Activated CD4-positive, alpha-beta T cell treated with anti-CD3 and anti-CD28 coated beads, Interleukin-2, Interleukin-6, amounts not matched to agents 100 ng/mL and 50 ng/mL, durations not matched to agents 16 hours and 8 hours (primary cell): ENCODE data around the gene C2CD4A.

ENCODE experiments used
- DNase-seq: peaks from one replicate; pipeline ENCODE4 v3.0.0-alpha.2; 2020

The C2CD4A gene

DNA sequence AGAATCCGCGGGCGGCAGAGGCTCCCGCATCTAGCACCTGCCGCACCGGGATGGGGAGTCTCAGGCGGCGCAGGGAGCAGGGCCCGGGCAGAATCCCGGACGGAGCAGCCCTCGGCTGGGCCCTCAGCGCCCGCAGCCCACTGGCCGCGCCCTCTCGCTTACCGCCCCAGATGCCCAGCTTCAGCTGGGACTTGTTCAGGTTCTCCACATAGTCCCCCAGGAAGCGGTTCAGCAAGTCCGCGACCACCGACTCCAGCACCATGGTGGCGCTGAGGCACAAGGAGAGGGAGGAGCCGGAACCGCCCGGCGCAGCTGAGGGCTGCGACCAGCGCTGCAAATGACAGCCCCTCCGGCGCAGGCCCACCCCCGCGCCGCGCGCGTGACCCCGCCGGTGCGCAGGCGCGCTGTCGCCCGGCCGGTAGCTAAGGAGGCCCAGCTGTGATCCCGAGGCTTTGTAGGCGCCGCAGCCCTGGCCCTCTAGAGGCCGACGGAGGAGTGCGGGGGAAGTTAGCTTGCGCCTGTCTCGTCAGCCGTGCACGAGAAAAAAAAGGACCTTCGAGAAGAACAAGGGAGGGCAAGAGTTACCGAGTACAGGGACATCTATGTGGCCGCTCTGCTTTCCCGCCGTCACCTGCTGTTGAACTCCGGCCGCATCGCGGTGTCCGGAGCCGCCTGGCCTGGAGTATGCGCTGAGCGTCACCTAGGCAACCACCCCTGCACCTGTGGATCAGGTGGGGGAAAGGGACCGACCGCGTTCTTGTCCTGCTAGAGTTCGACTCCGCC lies 6.5 kb upstream of the C2CD4A start, which contains the start of gene VPS13C:
Gene VPS13C, minus strand, starts transcription at position 335 of the 783 bp plus-strand sequence. Its CDS starts 73 bp downstream, at position 262.
- peak; percentile 95 for DNase-seq

- no peak for DNase-seq
Observed at GRCh38 chr15:62060896-62061280, 5.9 kb upstream of the C2CD4A start.

DNA sequence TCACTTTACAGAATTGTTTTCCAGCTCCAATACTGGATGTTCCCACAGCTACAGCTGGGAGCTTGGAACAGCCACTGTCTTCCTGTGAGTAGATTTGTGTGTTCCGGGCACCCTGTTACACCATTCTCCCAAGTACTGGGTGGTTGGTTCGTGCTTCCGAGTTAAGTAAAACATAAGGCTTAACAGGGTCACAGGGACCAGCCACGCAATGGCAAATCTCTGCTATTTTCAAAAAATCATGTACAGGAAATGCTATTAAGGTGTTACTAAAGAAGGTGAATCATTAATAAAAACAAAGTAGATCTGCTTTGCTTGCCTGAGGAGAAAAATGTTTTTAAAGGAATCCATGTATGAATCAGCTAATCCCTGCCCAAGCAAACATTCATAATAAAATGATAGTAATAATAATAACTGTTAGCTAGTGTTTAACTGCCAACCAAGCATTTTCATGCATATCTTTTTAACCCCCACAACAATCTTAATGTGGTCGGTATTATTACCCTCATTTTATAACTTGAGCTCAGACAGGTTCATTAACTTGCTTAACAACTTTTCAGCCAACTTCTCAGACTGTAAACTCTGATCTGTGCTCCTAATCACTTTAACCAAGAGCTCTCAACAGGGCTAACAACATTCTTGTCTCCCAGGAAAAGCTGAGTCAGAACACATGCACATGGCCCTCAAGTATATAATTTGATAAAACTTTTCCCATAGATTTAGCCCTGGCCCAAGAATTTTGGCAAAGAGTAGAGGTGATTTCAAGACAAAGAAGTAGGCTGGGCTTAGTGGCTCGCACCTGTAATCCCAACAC lies 2.7 kb upstream of the C2CD4A start:
- no peak for DNase-seq

DNA sequence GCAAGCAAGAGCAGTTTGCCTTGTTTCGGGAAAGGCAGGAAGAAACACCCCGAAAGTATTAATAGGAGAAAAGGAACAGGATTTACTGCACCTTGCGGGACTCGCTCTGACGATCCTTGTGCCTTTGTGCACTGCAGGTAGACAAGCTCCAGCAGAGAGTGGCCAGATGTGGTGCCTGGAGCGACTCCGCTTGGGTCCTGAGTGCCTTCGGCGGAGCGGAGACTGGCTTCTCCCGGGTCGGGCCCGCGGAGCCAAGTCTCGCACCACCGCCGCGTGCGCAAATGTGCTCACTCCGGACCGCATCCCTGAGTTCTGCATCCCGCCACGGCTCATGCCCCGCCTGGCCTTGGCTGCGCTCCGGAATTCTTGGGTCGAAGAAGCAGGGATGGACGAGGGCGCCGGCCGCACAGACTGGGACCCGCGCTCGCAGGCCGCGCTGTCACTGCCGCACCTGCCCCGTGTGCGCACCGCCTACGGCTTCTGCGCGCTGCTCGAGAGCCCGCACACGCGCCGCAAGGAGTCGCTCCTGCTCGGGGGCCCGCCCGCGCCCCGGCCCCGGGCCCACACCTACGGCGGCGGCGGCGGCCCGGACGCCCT lies 769 bp downstream of the C2CD4A start:
- DNase-seq: peak; percentile 21

DNA sequence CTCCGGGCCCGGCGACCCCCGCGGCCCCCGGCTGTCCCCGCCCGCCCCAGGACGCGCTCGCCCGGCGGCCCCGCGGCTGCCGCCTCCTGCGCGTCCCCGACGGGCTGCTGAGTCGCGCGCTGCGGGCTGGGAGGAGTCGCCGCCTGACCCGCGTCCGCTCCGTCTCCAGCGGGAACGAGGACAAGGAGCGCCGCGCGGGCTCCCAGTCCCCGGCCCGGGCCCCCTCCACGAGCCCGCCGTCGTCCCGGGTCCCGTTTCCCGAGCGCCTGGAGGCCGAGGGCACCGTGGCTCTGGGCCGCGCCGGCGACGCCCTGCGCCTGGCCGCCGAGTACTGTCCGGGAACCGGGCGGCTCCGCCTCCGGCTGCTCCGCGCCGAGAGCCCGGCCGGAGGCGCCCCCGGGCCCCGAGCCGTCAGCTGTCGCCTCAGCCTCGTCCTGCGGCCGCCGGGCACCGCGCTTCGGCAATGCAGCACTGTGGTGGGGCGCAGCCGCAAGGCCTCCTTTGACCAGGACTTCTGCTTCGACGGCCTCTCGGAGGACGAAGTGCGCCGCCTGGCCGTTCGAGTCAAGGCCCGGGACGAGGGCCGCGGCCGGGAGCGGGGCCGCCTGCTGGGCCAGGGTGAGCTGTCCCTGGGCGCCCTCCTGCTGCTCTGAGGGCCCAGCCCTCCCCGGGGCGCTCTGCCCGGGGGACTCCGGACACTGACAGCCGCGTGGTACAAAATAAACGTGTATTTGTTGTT lies 1.5 kb downstream of the C2CD4A start:
- DNase-seq: peak; percentile 32

DNA sequence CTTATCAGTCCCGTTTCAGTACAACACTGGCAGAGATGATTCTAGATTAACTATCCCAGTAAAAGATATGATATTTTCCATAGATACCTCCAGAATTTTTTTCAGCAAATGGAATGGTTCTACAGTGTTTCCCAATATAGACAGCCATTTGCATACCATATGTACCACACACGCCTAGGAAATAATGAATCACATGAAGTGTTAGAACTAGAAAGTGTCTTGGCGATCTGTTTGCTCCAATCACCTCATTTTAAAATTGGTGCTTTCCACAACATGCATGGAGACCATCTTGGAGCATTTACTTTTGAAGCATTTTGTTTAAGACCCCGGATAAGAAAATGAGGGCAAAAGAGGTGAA lies 2.0 kb downstream of the C2CD4A start:
- DNase-seq: no peak

DNA sequence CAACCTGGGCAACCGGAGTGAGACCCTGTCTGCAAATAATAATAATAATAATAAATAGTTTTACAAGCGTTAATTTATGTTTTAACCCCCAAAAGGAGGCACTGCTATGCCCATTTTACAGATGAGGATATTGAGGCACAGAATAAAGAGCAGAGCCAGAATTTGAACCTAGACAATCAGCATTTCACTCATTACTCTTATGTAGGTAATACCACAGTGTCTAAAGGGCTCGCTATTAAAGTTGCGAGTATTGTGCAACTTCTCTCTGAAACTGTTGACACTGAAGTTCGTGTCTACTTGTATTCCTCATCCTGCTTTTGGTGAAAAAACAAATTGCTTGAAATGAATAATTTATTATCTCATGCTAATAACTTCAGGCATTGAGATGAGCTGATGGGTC lies 2.8 kb downstream of the C2CD4A start:
- DNase-seq: no peak

DNA sequence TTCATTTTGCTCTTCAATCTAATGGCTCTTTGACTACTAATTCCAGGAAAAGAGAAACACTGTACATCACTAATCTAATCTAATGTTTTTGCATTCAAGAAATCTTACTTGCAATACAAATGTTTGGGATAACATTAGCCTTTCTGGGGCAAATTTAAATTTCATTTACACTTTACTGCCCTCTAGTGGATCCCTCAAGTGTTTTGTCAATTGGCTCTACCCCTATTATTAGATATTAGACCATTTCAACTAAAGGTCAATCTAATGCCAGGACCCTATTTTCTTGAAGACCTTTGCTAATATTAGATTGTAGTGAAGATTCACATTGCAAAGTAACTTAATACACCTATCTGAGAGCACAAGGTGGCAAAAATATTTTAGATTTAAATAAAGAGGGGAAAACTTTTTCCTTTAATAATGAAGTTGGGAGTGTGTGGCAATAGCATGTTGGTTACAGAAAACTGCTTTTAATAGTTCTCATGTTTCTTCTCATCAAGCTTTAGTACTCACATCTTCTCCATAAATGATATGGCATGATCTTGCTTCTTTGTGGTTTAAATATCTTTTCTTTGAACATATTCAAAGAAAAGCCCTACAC lies 5.0 kb downstream of the C2CD4A start:
- DNase-seq: peak; percentile 39

DNA sequence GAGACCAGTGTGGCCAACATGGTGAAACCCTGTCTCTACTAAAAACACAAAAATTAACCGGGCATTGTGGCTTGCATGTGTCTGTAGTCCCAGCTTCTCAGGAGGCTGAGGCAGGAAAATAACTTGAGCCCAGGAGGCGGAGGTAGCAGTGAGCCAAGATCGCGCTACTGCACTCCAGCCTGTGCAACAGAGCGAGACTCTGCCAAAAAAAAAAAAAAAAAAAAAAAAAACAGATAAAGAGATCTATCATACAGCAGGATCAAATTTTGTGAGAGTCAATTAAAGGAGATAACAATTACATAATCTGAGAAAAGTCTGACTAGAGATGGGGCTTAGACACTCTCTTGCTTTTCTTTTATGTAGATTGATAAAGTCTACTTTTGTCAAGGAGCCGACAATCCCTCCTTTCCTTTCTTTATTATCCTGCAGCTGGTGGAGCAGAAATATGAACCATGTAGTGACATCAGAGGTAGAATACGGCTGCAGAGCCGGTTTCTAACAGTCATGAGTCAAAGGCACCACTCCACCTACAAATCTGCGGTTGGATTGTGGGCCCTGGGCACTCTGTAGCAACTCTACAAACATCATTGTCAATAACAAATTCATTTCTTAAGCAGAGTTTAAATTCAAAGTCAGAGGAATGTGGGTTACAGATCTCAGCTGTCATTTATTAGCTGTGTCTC lies 9.0 kb downstream of the C2CD4A start:
- no peak for DNase-seq

GRCh38 chr15:62079594-62079993 lies 12.8 kb downstream of the C2CD4A start:
- no peak for DNase-seq

DNA sequence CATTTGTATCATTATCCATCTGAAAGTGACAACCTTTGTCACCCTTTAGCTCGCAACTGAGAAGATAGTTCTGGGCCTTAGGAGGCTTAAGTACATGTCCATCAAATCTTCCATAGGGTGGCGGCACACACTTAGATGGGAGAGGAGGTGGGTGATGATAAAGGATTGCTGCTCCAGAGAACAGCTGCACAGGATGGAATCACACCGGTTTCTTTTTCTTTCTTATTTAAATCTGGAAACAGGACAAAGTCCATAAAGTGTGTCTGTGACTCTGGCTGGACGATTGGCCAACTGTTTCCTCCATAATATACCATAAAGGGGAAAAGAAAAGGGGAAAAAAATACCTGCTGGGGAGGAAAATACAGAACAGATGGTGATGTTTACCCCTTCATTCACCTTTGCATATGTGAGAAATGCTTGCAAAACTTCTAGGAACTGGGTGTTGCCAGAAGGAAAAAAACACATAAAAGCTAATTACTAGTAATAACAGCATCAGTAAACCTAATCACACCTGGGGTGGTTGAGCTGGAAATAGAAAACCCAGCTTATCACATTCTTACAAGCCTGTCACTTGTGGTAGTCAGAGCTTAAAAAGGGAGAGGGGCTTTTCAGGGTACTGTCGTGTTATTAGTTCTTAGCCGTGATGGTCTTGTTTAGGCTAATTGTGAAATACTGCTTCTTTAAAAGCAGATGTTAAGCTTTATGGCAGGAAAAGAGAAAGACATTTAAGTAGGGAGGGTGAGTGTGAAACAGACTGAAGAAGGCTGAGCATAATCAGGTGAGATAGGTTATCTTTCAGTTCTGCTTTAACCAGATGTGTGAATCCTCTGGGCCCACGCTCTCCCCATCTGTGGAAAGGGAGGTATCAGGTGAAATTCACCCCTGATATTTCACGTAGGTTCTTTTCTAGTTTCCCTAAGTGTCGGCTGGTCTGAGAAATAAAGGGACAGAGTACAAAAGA lies 16.7 kb downstream of the C2CD4A start:
- no peak for DNase-seq

GRCh38 chr15:62085740-62086139 lies 19.0 kb downstream of the C2CD4A start:
- DNase-seq: no peak

DNA sequence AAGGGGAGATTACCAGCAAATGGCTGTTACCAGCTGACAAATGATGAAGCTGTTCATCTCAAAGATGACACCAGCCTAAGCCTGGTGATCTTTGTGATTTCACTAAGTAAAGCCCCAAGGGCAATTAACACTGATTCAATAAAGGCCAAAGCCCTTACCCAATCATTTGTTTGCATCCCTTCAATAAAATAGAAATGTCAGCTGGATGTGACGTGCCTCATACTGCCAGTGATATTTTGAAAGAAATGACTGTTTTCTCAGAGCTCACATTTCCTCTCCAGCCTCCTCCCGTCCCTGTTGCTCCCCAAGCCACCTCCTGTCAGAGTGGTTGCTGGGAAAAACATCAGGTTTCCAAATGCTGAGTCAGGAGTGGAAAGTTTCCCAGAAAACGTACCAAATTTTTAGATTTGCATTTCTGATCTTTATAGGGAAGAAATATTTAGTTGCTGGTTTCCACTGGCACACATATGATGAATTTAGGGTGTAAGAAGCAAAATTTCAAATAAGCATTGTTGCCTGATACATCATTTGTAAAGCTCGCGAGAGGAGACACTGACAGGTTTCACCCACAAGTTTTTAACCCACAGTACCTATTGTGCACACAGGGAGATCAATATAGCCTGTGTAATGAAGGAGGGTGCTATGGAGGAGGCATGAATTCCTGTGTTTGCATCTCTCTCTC lies 21.0 kb downstream of the C2CD4A start:
- peak; percentile 28 for DNase-seq

DNA sequence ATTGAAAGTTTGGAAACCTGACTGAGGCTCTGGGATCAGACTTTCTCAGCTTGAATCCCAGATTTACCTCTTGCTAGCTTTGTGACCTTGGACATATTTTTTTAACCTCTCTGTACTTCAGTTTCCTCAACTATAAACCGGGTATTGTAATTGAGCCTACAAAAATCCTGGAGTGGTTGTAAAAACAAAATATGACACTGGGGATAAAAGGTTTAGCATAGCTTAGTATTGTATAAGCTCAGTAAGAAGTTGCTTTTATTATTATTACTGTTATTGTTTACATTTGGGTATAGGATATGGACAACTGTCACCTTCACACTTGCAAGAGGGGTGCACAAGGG lies 21.5 kb downstream of the C2CD4A start:
- no peak for DNase-seq

DNA sequence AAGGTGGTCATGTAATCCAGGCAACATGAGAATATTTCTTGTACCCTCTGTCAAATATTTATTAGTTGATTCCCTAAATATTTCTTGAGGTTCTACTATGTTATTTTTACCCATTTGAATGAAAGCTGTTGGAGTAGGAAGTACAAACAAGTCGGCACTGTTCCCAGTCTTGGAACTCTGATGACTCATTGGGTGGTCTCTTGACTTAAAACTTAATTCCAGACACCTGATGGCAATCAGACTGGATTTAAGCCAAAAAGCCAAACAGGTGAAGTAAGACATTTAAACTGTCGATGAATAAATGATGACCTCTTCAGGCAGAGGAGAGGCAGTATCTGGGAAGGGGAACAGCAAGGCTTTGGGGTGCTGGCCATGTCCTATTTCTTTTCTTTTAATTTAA lies 22.8 kb downstream of the C2CD4A start:
- no peak for DNase-seq

DNA sequence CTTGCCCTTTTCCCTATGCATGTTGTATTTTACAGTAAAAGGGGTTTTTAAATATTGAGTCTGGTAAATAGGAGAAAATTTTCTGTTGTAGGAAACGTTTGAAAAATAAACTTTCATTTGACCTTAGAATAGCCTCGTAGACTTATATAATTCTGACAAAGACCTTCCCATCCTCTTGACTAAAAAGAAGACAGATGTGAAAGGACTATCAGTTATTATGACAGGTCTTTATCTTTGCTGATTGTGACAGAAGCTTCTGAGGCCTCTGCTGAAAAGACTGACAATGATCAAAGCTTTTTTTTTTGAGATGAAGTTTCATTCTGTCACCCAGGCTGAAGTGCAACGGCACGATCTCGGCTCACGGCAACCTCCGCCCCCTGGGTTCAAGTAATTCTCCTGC lies 24.2 kb downstream of the C2CD4A start:
- no peak for DNase-seq

GRCh38 chr15:62093809-62094208 lies 27.0 kb downstream of the C2CD4A start:
- no peak for DNase-seq

DNA sequence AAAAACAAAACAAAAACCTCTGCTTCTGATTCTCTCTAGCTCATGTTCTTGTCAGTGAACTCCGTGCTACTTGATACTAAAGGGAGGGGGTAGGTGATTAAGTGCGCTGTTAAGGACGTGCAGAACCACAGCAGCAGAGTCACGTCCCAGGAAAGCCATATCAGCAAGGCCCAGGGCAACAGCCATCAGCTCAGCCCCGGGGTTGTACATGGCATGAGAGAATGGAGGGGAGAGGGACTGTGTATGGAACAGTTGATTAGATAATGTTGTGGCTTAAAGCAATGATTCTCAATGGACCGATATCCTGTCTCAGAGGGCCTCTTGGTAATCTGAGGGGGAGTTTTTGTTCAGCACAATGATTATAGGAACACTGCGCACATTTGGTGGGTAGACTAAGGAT lies 27.6 kb downstream of the C2CD4A start:
- DNase-seq: no peak

DNA sequence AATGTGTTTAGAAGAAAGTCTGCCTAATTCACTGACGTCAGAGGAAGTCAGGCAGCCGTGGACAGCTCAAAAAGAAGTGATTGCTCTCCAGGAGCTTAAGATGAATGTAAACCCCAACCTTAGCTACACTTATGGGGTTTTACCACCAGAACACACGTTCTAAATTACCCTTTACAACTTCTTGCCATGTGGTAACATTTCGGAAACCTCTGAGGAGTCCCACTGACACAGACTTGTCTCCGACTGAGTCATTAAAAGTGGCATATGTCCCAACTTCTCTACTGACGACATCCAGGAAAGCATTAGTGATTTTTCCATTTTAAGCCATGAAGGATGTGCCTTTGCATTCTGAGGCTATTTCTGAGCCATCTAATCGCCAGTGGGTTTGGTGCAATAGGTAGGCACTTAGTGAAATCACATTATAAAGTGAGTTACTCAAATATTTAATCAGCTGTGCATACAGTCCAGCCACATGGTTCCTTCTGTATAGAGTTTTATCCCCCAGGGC lies 32.4 kb downstream of the C2CD4A start:
- DNase-seq: no peak

DNA sequence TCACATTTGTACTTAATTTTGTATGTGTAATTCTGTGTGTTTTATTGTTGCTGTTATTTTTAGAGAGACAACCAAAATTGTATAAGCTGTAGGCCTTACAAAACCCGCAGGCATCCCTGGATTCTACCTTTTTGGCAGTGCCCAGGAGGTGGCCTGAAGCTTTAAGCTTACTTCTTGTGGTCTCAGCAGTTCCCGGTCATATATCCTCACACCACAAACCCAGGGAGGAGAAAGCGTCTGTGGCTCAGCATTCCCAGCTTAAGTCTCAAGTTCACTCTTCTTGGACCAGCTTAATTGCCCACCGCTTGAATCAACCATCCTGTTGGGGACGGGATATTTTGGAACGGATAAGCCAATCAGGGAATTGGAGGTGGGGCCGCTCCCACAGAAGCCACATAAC lies 36.7 kb downstream of the C2CD4A start:
- DNase-seq: no peak
